ENCODE results near the gene INPP5K.
A peak's percentile ranks its signal among the peaks of the same experiment; 100 is the strongest.

The INPP5K gene

DNA sequence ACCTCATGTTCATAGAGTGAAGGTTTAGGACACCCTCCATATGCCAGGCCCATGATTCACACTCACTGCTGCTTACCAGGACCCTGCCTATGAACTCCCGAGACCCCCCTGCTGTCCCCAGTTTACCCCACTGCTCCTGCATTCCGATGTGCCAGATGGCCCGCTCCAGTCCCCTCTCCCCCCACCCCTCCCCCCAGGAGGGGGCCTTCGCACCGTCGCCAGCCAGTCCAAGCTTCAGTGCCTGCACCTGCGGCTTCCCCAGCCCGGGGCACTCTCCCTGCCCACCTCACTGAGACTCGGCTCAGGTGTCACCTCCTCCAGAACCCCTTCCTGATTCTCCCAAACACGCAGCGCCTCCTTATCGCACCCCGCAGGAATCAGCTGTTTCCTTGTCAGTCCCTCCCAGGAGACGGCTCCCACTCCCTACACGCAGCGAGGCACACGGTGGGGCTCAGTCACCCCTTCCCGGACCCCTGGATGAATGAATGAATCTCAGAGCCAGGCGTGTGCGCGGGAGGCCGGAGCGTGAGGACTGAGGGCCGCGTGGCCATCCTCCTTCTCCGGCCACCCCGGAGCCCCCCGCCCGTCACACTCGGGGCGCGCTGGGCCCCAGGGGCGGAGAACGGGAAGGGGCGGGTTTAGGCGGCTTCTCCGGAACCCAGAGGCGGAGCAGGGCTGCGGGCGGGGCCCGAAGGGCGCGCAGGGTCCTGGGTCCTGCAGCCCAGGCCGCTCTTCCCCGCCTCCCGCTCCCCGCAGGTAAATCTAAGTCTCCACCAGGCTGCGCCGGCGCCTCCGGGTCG is 25.6 kb downstream of the INPP5K start:
- Histone ChIP-seq H3K27ac (ENCODE audit: poor library complexity, severe bottlenecking) (peak overlapping the region; percentile 93), H3K4me3 (ENCODE audit: severe bottlenecking) (peak overlapping the region; percentile 86), H3K27me3 (ENCODE audit: insufficient read depth, poor library complexity, severe bottlenecking) (no peaks in the 10 kb centered on the region), H3K9me3 (ENCODE audit: severe bottlenecking) (no peaks in the 10 kb centered on the region), H3K36me3 (ENCODE audit: low read depth) (no peaks in the 10 kb centered on the region), H3K4me1 (ENCODE audit: insufficient read depth, poor library complexity, severe bottlenecking) (peaks cover 16% of the 10 kb centered on the region)
- ATAC-seq (ENCODE audit: low read depth), result peak; percentile 52
- TF ChIP-seq, protein P1, sequence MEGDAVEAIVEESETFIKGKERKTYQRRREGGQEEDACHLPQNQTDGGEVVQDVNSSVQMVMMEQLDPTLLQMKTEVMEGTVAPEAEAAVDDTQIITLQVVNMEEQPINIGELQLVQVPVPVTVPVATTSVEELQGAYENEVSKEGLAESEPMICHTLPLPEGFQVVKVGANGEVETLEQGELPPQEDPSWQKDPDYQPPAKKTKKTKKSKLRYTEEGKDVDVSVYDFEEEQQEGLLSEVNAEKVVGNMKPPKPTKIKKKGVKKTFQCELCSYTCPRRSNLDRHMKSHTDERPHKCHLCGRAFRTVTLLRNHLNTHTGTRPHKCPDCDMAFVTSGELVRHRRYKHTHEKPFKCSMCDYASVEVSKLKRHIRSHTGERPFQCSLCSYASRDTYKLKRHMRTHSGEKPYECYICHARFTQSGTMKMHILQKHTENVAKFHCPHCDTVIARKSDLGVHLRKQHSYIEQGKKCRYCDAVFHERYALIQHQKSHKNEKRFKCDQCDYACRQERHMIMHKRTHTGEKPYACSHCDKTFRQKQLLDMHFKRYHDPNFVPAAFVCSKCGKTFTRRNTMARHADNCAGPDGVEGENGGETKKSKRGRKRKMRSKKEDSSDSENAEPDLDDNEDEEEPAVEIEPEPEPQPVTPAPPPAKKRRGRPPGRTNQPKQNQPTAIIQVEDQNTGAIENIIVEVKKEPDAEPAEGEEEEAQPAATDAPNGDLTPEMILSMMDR (IDR thresholded peaks at IDR 0.05; ENCODE audit: poor library complexity, severe bottlenecking), result no peak
- no peak for DNase-seq (ENCODE audit: low spot score)

GRCh38 chr17:1488826-1489270 is 27.6 kb downstream of the INPP5K start:
- Histone ChIP-seq H3K4me1 (ENCODE audit: insufficient read depth, poor library complexity, severe bottlenecking) (peaks cover 16% of the 10 kb centered on the region), H3K36me3 (ENCODE audit: low read depth) (peaks cover 7% of the 10 kb centered on the region), H3K9me3 (ENCODE audit: severe bottlenecking) (no peaks in the 10 kb centered on the region), H3K27ac (ENCODE audit: poor library complexity, severe bottlenecking) (peak overlapping the region; percentile 93), H3K27me3 (ENCODE audit: insufficient read depth, poor library complexity, severe bottlenecking) (no peaks in the 10 kb centered on the region), H3K4me3 (ENCODE audit: severe bottlenecking) (peak overlapping the region; percentile 37)
- DNase-seq (ENCODE audit: low spot score) (no peak), ATAC-seq (ENCODE audit: low read depth) (no peak)
- TF ChIP-seq, protein P1 (IDR thresholded peaks at IDR 0.05; ENCODE audit: poor library complexity, severe bottlenecking), result no peak

GRCh38 chr17:1487939-1488825 is 28.2 kb downstream of the INPP5K start:
- Histone ChIP-seq H3K9me3 (ENCODE audit: severe bottlenecking) (no peaks in the 10 kb centered on the region), H3K4me1 (ENCODE audit: insufficient read depth, poor library complexity, severe bottlenecking) (peaks cover 16% of the 10 kb centered on the region), H3K36me3 (ENCODE audit: low read depth) (peaks cover 13% of the 10 kb centered on the region), H3K4me3 (ENCODE audit: severe bottlenecking) (peak overlapping the region; percentile 37), H3K27ac (ENCODE audit: poor library complexity, severe bottlenecking) (peak overlapping the region; percentile 93), H3K27me3 (ENCODE audit: insufficient read depth, poor library complexity, severe bottlenecking) (no peaks in the 10 kb centered on the region)
- TF ChIP-seq, protein P1 (IDR thresholded peaks at IDR 0.05; ENCODE audit: poor library complexity, severe bottlenecking), result peak; percentile 13
- ATAC-seq (ENCODE audit: low read depth) (peak; percentile 36), DNase-seq (ENCODE audit: low spot score) (no peak)

- Histone ChIP-seq H3K27me3 (ENCODE audit: insufficient read depth, poor library complexity, severe bottlenecking) (no peaks in the 10 kb centered on the region), H3K36me3 (ENCODE audit: low read depth) (peaks cover 21% of the 10 kb centered on the region), H3K4me3 (ENCODE audit: severe bottlenecking) (peak overlapping the region; percentile 64), H3K9me3 (ENCODE audit: severe bottlenecking) (no peaks in the 10 kb centered on the region), H3K4me1 (ENCODE audit: insufficient read depth, poor library complexity, severe bottlenecking) (peaks cover 16% of the 10 kb centered on the region), H3K27ac (ENCODE audit: poor library complexity, severe bottlenecking) (peak overlapping the region; percentile 93)
- ATAC-seq (ENCODE audit: low read depth), result peak; percentile 38
- DNase-seq (ENCODE audit: low spot score), result no peak
- TF ChIP-seq, protein P1 (IDR thresholded peaks at IDR 0.05; ENCODE audit: poor library complexity, severe bottlenecking), result no peak
These were observed 29.4 kb downstream of the INPP5K start for GRCh38 chr17:1486802-1487695.
